ENCODE measurements around the gene MTHFS.

The MTHFS gene

DNA sequence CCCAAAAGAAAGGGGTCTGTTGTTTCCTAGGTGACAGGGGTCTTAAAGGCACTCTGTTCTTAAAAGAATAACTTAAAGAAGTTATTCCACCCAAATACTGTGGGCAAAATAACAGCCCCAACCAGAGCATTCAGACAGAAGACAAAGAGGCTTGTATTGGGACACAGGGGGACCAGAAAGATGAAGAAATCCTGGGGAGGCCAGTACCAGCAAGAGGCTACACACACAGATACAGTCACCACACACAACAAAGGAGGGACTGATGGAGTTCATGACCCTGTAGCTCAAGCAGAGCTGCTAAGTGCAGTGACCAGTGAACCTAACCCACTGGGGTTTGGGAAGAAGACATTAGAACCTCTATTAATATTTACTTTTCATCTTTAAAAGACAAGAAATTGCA lies 59.0 kb downstream of the MTHFS start:
- no peak for TF ChIP-seq ZNF384 (IDR thresholded peaks at IDR 0.05)
- no peak for TF ChIP-seq NFRKB (IDR thresholded peaks at IDR 0.05)
- no peak for TF ChIP-seq L3MBTL2 (conservative IDR thresholded peaks at IDR 0.05)
- no peak for TF ChIP-seq FOXK2 (IDR thresholded peaks at IDR 0.05)
- TF ChIP-seq SUZ12 (IDR thresholded peaks at IDR 0.05): no peak
- no peak for TF ChIP-seq LEF1 (IDR thresholded peaks at IDR 0.05; ENCODE audit: borderline replicate concordance)
- no peak for TF ChIP-seq TARDBP (IDR thresholded peaks at IDR 0.05)
- TF ChIP-seq HDGF (IDR thresholded peaks at IDR 0.05; ENCODE audit: borderline replicate concordance): no peak
- no peak for TF ChIP-seq FOXM1 (IDR thresholded peaks at IDR 0.05; ENCODE audit: borderline replicate concordance)
- TF ChIP-seq CTBP1 (IDR thresholded peaks at IDR 0.05; ENCODE audit: borderline replicate concordance): no peak
- TF ChIP-seq, protein P1, sequence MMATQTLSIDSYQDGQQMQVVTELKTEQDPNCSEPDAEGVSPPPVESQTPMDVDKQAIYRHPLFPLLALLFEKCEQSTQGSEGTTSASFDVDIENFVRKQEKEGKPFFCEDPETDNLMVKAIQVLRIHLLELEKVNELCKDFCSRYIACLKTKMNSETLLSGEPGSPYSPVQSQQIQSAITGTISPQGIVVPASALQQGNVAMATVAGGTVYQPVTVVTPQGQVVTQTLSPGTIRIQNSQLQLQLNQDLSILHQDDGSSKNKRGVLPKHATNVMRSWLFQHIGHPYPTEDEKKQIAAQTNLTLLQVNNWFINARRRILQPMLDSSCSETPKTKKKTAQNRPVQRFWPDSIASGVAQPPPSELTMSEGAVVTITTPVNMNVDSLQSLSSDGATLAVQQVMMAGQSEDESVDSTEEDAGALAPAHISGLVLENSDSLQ (IDR thresholded peaks at IDR 0.05): no peak
- TF ChIP-seq ELF4 (IDR thresholded peaks at IDR 0.05): no peak
- TF ChIP-seq ARNT (IDR thresholded peaks at IDR 0.05): no peak
- CTCF ChIA-PET: interaction anchor here (0.9 kb wide), 1 partner anchor 16 kb away, joined by 3 read pairs; no protein-coding TSS in a partner anchor
- DNase-seq (ENCODE audit: extremely low spot score): no peak

DNA sequence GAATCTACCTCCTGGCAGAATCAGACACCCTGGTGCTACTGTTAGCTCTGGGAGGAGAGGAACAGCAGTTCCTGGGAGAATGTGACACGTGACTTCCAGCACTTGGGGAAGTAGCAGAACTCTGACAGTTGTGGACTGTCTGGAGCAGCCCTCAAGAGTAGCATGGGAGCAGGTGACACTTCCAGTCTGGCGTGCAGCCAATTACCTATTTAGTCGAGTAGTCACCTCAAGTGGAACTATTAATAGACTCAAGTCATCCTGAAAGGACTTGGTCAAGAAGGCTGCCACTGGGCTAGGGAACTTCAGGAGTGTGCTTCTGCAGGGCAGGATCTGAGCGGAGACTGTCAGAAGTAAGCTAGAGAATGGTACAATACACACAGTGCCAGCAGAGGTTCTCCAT lies 62.3 kb downstream of the MTHFS start:
- CTCF ChIA-PET: no interaction called here
- TF ChIP-seq, protein P1 (IDR thresholded peaks at IDR 0.05): no peak
- TF ChIP-seq L3MBTL2 (conservative IDR thresholded peaks at IDR 0.05): no peak
- no peak for TF ChIP-seq SUZ12 (IDR thresholded peaks at IDR 0.05)
- no peak for TF ChIP-seq SP1 (IDR thresholded peaks at IDR 0.05)
- no peak for TF ChIP-seq HDGF (IDR thresholded peaks at IDR 0.05; ENCODE audit: borderline replicate concordance)
- no peak for TF ChIP-seq FOXM1 (IDR thresholded peaks at IDR 0.05; ENCODE audit: borderline replicate concordance)
- TF ChIP-seq ZNF384 (IDR thresholded peaks at IDR 0.05): no peak
- no peak for TF ChIP-seq FOXA1 (IDR thresholded peaks at IDR 0.05)
- TF ChIP-seq LEF1 (IDR thresholded peaks at IDR 0.05; ENCODE audit: borderline replicate concordance): no peak
- no peak for TF ChIP-seq ELF4 (IDR thresholded peaks at IDR 0.05)
- TF ChIP-seq ARNT (IDR thresholded peaks at IDR 0.05): no peak
- no peak for TF ChIP-seq BHLHE40 (IDR thresholded peaks at IDR 0.05; ENCODE audit: borderline replicate concordance)
- TF ChIP-seq CTBP1 (IDR thresholded peaks at IDR 0.05; ENCODE audit: borderline replicate concordance): no peak
- no peak for TF ChIP-seq FOXK2 (IDR thresholded peaks at IDR 0.05)
- POLR2A ChIA-PET: no interaction called here
- no peak for DNase-seq (ENCODE audit: extremely low spot score)

More for the DNA sequence above, 59.0 kb downstream of the MTHFS start:
- POLR2A ChIA-PET: no interaction called here

DNA sequence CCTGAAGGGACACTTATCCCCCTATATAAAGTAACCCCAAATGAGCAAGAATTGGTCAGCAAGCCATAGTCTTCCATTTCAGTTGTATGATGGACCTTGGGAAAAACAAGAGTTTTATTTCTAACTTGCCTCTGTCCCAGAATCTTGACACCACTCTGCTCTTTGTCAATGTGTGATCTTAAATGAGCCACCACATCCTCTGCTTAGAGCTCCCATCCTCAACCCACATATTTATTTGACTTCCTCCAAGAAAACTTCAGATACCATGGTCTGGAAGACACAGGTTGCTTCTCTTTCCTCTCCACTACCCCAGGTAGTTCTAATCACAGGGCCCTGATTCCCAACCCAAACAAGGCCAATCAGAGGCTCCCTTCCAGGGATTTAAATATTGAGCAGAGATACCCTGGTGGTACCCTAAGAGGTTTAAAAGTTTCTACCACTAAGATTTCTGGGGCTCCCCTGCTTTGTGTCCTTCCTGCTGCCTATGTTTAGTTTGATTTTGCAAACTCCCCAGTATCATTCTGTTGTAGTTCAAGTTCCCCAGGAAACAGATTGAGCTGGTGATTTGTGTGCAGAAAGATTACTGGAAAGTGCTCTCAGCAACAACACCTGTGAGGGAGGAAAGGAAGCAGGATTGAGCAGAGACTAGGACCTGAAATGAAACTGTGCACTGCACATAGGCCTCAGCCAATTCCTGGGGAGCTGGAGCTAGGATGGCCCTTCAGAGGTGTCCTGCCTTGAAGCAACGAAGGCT lies 64.3 kb downstream of the MTHFS start:
- ChIA-PET CTCF (interaction anchor here (1.5 kb wide), 1 partner anchor 21 kb away, joined by 5 read pairs; no protein-coding TSS in a partner anchor), POLR2A (no interaction called here)

DNA sequence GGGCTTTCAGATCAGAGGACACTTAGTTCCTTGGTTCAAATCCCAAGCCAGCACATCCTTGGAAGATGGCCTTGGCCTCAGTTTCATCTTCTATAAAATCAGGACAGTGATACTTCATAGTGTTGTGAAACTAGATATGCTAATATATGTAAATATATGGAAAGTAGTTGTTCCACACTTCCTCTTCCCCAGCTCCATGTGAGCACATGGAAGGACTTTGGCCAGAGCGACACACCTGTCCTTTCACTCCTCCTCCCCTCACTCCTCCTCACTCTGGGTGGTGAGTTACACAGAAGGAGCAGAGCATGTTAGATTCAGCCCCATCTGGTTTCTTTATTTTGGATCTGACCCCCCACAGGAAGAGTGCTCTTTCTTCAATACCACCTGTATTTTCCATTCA lies 65.2 kb downstream of the MTHFS start:
- POLR2A ChIA-PET: no interaction called here
- TF ChIP-seq SUZ12 (IDR thresholded peaks at IDR 0.05): no peak
- TF ChIP-seq, protein P1 (IDR thresholded peaks at IDR 0.05): no peak
- TF ChIP-seq FOXK2 (IDR thresholded peaks at IDR 0.05): no peak
- TF ChIP-seq ARNT (IDR thresholded peaks at IDR 0.05): no peak
- no peak for TF ChIP-seq LEF1 (IDR thresholded peaks at IDR 0.05; ENCODE audit: borderline replicate concordance)
- no peak for TF ChIP-seq L3MBTL2 (conservative IDR thresholded peaks at IDR 0.05)
- TF ChIP-seq NFRKB (IDR thresholded peaks at IDR 0.05): no peak
- no peak for TF ChIP-seq ZNF384 (IDR thresholded peaks at IDR 0.05)
- no peak for TF ChIP-seq BHLHE40 (IDR thresholded peaks at IDR 0.05; ENCODE audit: borderline replicate concordance)
- no peak for TF ChIP-seq HDGF (IDR thresholded peaks at IDR 0.05; ENCODE audit: borderline replicate concordance)
- TF ChIP-seq SP1 (IDR thresholded peaks at IDR 0.05): no peak
- no peak for TF ChIP-seq FOXM1 (IDR thresholded peaks at IDR 0.05; ENCODE audit: borderline replicate concordance)
- no peak for TF ChIP-seq FOXA1 (IDR thresholded peaks at IDR 0.05)
- no peak for DNase-seq (ENCODE audit: extremely low spot score)

More for the DNA sequence above, 64.3 kb downstream of the MTHFS start:
- DNase-seq (ENCODE audit: extremely low spot score): no peak
- no peak for TF ChIP-seq NFRKB (IDR thresholded peaks at IDR 0.05)
- TF ChIP-seq SP1 (IDR thresholded peaks at IDR 0.05): no peak
- no peak for TF ChIP-seq FOXK2 (IDR thresholded peaks at IDR 0.05)
- no peak for TF ChIP-seq FOXA1 (IDR thresholded peaks at IDR 0.05)
- TF ChIP-seq TARDBP (IDR thresholded peaks at IDR 0.05): no peak
- TF ChIP-seq BHLHE40 (IDR thresholded peaks at IDR 0.05; ENCODE audit: borderline replicate concordance): no peak
- TF ChIP-seq, protein P1 (IDR thresholded peaks at IDR 0.05): no peak
- no peak for TF ChIP-seq CTBP1 (IDR thresholded peaks at IDR 0.05; ENCODE audit: borderline replicate concordance)
- TF ChIP-seq ARNT (IDR thresholded peaks at IDR 0.05): no peak
- TF ChIP-seq LEF1 (IDR thresholded peaks at IDR 0.05; ENCODE audit: borderline replicate concordance): no peak
- no peak for TF ChIP-seq ELF4 (IDR thresholded peaks at IDR 0.05)
- TF ChIP-seq FOXM1 (IDR thresholded peaks at IDR 0.05; ENCODE audit: borderline replicate concordance): no peak
- TF ChIP-seq HDGF (IDR thresholded peaks at IDR 0.05; ENCODE audit: borderline replicate concordance): no peak
- no peak for TF ChIP-seq ZNF384 (IDR thresholded peaks at IDR 0.05)
- no peak for TF ChIP-seq L3MBTL2 (conservative IDR thresholded peaks at IDR 0.05)

DNA sequence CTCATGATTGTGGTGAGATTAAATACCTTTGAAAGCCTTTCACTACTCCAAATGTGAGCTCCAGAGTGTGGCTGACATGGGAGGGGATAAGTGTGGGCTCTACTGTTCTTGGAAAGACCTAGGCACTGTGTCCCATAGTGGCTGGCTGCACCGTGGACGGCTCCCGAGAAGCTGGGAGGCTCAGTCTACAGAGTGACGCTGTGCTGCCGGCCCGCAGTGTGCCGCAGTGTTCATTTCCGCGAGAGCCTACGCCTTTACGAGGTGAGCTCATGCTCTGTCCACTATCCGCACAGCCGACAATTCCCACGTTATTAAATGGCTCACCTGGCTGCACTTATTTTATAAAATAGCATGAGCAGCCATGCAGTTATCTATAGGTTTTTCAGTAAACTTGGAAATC lies 66.9 kb downstream of the MTHFS start:
- CTCF ChIA-PET: no interaction called here
- TF ChIP-seq L3MBTL2 (conservative IDR thresholded peaks at IDR 0.05) (no peak), FOXM1 (IDR thresholded peaks at IDR 0.05; ENCODE audit: borderline replicate concordance) (no peak), BHLHE40 (IDR thresholded peaks at IDR 0.05; ENCODE audit: borderline replicate concordance) (no peak), CTBP1 (IDR thresholded peaks at IDR 0.05; ENCODE audit: borderline replicate concordance) (no peak)
- POLR2A ChIA-PET: no interaction called here
- DNase-seq (ENCODE audit: extremely low spot score): no peak

More for the DNA sequence above, 65.2 kb downstream of the MTHFS start:
- CTCF ChIA-PET: no interaction called here

Data from HEK293T (cell line).